Endometrial microvascular endothelial cells (primary cell): ENCODE results near the gene GPR132. TPM values are rescaled to one million over a fixed set of nuclear protein-coding genes. Genes with fewer than 3 reads are reported as not detected.
"Not testable (repeated sequence)": the region's sequence is repeated elsewhere in the genome, so short reads cannot be mapped to it uniquely, and the experiment has no call there.

Experiments
- in situ Hi-C: cut with HindIII; loops from 2 replicates; pipeline ENCODE4 v1.10.0; 2017; ENCODE audit warnings: low sequenced_read_pairs, low pct_unique_long_range_greater_than_20kb; ENCODE audit errors: inconsistent ontology term
- total RNA-seq: library from RNA; depleted of rRNA; stranded (reverse); fragments of >200 nt; gene quantifications from one replicate; pipeline ENCODE4 v1.2.3, GENCODE V29; 2015; ENCODE audit errors: inconsistent ontology term

Gene GPR132
- total RNA-seq, 1 donor from 2014 or later: not detected

DNA sequence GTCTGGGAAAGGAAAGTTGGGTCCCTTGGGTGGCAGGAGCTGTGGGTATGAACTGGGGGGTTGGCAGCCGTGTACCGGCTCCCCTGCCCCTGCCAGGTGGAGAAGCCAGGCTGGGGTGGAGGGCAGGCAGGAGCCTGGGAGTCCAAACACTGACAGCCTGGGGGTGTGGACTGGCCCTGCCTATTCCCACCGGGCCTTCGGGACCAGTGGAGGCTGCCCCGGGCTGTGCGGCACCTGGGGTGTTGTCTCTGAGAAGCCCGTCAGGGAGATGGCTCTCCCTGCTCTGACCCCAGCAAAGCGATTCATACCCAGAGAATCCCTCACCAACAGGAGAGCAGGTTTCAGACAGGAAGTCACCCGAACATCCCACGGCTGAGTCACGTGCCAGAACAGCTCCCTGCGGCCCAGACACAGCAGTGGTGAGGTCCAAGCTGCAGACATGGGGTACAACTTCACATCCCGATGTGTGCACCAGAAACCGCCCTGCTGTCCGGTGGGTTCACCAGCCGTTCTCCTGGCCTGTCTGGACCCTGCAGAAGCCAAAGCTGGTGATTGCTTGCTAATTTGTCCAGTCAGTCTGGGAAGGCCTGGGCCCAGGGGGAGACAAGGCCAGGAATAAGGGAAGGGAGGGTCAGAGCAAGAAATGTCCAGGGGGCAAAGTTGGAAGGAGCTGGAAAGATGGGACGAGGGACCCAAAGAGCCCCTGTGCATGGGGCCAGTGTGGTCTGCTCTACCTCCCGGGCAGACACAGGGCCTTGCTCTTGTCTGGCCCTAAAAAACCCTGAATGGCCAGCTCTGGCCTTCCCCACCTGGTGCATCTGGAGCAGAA lies 2.1 kb upstream of the GPR132 start:
- in situ Hi-C loops: no loop called here

- in situ Hi-C loops: no loop called here
These were observed 1.2 kb upstream of the GPR132 start for GRCh38 chr14:105066240-105067071.

DNA sequence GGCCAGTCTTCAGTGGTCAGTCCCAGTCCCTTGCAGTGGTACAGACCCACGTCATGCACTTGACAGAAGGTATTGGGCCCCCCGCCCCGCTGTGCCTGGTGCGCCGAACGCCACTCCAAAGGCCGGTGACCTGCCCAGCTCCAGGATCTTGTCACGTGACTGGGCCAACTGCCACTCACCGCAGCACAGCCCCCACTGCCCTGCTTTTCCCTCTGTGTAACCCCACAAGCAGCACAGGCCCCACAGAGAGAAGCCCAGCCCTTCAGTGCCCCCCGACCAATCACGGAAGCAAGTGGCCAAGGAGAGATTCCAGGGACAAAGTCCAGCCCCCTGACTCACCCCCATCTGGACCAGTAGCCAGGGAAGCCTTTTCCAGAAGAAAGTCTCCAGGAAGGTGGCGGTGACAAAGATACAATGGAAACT lies 498 bp downstream of the GPR132 start:
- in situ Hi-C loops: no loop called here

DNA sequence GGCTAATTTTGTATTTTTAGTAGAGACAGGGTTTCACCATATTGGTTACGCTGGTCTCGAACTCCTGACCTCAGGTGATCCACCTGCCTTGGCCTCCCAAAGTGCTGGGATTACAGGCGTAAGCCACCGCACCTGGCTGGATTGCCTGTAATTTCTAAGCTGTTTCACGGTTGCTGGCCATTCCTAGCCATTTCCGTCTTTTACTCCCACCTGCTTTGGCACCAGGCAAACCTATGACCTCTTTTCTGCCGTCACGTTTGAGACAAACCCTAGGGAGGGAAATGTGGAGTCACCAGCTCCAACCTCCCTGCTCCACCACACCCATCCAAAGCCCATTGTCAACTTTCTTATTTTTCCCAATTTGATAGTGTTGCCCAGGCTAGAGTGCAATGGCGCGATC lies 1.2 kb downstream of the GPR132 start:
- in situ Hi-C loops: no loop called here

- in situ Hi-C loops: not testable (repeated sequence)
These were observed 1.7 kb downstream of the GPR132 start for GRCh38 chr14:105063506-105063905.

GRCh38 chr14:105063056-105063455 lies 2.2 kb downstream of the GPR132 start:
- in situ Hi-C loops: no loop called here

GRCh38 chr14:105062048-105062433 lies 3.2 kb downstream of the GPR132 start:
- in situ Hi-C loops: no loop called here

- in situ Hi-C loops: no loop called here
These were observed 3.7 kb downstream of the GPR132 start for GRCh38 chr14:105061428-105062047.

- in situ Hi-C loops: no loop called here
These were observed 4.3 kb downstream of the GPR132 start for GRCh38 chr14:105060751-105061427.

- in situ Hi-C loops: loop anchor here (10.0 kb wide), 1 partner anchor 125 kb away; no protein-coding TSS in a partner anchor
These were observed 5.2 kb downstream of the GPR132 start for GRCh38 chr14:105059925-105060565.

DNA sequence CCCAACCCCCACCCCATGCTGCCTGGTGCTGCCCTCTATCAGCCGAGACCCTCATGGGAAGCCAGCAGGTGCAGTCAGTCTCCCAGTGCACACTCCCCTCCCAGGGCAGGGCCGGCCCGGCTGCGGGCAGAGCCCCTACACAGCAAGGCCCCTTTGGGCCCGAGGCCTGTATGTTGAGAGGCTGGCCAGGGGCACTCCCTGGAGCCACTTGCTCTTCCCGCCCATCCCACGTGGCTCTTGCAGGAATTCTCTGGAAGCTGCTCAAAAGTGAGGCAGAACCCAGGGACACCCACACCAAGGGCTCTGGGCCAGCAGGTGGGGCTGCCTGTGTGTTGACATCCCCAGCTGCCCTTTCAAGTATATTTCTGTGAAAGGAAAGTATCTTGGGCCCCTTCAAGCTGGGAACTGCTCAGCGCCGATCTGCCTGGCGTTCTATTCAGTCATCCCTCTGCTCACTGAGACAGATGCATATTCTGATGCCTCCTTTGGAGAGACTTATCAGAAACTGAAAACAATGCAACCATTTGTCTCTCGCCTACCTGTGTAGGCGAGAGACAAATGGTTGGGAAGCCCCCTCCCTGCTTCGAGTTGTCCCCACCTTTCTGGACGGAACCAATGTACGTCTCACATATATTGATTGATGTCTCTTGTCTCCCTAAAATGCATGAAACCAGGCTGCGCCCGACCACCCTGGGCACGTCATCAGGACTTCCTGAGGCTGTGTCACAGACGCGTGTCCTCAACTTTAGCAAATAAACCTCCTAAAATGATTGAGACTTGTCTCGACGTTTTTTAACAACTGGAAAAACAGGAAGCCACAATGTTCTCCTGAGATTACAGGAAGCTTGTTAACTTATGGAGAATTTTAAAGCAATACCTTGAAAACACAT lies 6.0 kb downstream of the GPR132 start:
- in situ Hi-C loops: loop anchor here (10.0 kb wide), 1 partner anchor 124 kb away; no protein-coding TSS in a partner anchor

GRCh38 chr14:105058521-105059034 lies 6.7 kb downstream of the GPR132 start:
- in situ Hi-C loops: loop anchor here (10.0 kb wide), 1 partner anchor 124 kb away; no protein-coding TSS in a partner anchor

DNA sequence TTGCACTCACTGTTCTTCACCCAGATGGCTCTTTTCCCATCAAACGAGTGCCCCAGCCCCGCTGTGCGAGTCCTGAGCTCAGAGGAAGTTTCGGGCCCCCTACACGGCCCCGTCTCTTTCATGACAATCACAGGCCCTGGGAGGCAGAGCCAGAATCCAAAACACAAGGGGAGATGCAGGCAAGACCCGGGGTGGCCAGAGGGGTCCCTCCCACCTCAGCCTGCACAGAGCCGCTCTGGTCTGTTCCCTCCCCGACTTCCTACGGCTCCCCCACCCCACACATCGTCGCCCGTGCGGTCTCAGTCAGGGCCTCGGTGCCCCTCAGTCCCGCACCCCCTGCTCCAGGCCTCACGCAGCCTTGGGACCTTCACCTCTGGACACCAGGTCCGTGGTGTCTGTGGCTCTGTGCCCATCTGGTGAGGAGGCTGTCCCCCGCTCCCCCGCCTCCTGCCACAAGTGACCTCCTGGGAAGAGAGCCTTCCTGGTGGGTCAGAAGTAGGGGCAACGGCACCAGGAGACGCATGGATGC lies 8.9 kb downstream of the GPR132 start:
- in situ Hi-C loops: loop anchor here (10.0 kb wide), 1 partner anchor 122 kb away; no protein-coding TSS in a partner anchor

DNA sequence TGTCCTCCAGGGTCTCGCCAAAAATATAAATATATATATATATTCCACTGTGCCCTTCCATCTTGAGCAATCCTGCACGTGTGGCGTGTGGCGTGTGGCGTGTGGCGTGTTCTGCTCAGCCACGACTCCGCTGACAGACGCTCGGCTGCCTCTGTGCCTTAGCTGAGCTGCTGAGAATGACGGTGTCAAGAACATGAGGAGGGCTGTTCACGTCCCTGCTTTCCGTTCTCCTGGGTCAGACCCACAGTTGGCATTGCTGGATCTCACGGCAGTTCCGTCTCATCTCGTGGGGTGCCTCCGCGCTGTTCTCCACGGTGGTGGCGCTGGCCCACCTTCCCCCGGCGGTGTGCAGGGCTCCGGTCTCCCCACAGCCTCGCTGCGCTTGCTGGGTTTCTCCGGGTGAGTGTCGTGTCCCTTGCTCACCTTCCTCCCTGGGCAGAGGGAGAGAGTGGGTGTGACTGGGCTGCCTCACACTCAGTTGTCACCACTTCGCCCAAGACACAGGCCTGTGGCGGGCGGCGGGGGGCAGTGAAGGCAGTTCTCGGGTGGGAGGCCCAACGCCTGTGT lies 9.4 kb downstream of the GPR132 start:
- in situ Hi-C loops: loop anchor here (10.0 kb wide), 1 partner anchor 121 kb away; no protein-coding TSS in a partner anchor

GRCh38 chr14:105055334-105055733 lies 9.9 kb downstream of the GPR132 start:
- in situ Hi-C loops: loop anchor here (10.0 kb wide), 1 partner anchor 121 kb away; no protein-coding TSS in a partner anchor

DNA sequence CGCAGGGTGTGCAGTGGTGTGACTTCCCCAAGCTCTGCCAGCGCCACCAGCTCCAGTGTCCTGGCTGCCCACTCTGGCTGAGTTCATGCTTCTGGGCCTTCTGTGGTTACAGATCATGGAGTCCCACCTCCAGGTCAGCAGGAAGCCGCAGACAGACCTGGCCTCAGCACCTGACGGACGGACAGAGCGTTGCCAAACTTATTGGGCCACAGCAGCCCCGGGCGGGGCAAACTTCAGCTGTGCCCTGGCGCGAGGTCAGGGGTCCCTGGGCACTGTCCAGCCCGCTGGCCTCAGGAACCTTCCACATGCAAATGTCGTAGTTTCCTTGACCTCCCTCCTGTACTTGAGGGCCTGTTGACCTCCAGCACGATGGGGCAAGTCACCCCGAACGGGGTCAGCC lies 11.2 kb downstream of the GPR132 start:
- in situ Hi-C loops: loop anchor here (10.0 kb wide), 1 partner anchor 119 kb away; no protein-coding TSS in a partner anchor
